Sigmoid colon (tissue), 7 donors: ENCODE measurements around the gene TCFL5. TPM values are rescaled to one million over a fixed set of nuclear protein-coding genes. Genes with fewer than 3 reads are reported as not detected.

Experiments
- DNase-seq: peaks from one replicate; pipeline ENCODE4 v3.0.0-alpha.2; 2019
- H3K27ac ChIP-seq, 4 donors: fragments of 200-600 bp; sonication (generic); one replicate each; pipeline ENCODE4 v1.5.1; 2016 to 2019; ENCODE audit warnings: mild to moderate bottlenecking in 1 of 4
- H3K27me3 ChIP-seq, 3 donors: fragments of 200-600 bp; sonication (generic); one replicate each; pipeline ENCODE4 v1.5.1; 2019; ENCODE audit warnings: mild to moderate bottlenecking in 1 of 3
- H3K36me3 ChIP-seq, 4 donors: fragments of 200-600 bp; sonication (generic); one replicate each; pipeline ENCODE4 v1.5.1; 2016 to 2019
- H3K4me1 ChIP-seq, 4 donors: fragments of 200-600 bp; sonication (generic); one replicate each; pipeline ENCODE4 v1.5.1; 2017 to 2019
- H3K4me3 ChIP-seq, 4 donors: fragments of 200-600 bp; sonication (generic); one replicate each; pipeline ENCODE4 v1.5.1; 2017 to 2019; ENCODE audit warnings: mild to moderate bottlenecking in 2 of 4, moderate library complexity in 1 of 4
- H3K9me3 ChIP-seq, 4 donors: fragments of 200-600 bp in 3 of 4; sonication (generic) in 3 of 4; one replicate each; pipeline versions ENCODE4 v1.5.1 to v1.6.1; 2013 to 2019
- CTCF ChIP-seq, 4 experiments: fragments of 450-650 bp in 3 of 4; fragments of 200-600 bp in 1 of 4; IDR thresholded peaks; one replicate each; pipeline ENCODE4 v1.5.1; 2016 to 2019; ENCODE audit warnings: antibody characterized with exemption in 4 of 4, mild to moderate bottlenecking in 3 of 4, moderate library complexity in 2 of 4
- EP300 ChIP-seq, 4 donors: sonication (generic); formaldehyde crosslinking; IDR thresholded peaks; one replicate each; pipeline ENCODE4 v1.6.1; 2017; ENCODE audit warnings: antibody characterized with exemption in 4 of 4
- POLR2A ChIP-seq, 2 donors: fragments of 450-650 bp; IDR thresholded peaks; one replicate each; pipeline ENCODE4 v1.6.1; 2016; ENCODE audit warnings: antibody characterized with exemption in 2 of 2, mild to moderate bottlenecking in 2 of 2, moderate library complexity in 2 of 2
- POLR2AphosphoS5 ChIP-seq, 4 donors: sonication (generic); formaldehyde crosslinking; IDR thresholded peaks; one replicate each; pipeline ENCODE4 v1.6.1; 2017; ENCODE audit warnings: antibody characterized with exemption in 4 of 4
- WGBS, 2 donors: extraction: QIAGEN DNeasy Blood & Tissue Kit; methylation state at CpG; one replicate each; pipeline ENCODE4 v1.1.7; 2013; 5-methylcytosine and 5-hydroxymethylcytosine counted together
- intact Hi-C: fragments of 100-400 bp; cut with DNase I; formaldehyde crosslinking; loops from one replicate; pipeline ENCODE4 v1.15.1; 2023
- polyA plus RNA-seq, 3 donors: library from polyadenylated mRNA; stranded (reverse); fragments of 200-250 nt; gene quantifications; one replicate each; pipeline ENCODE4 v1.2.3, GENCODE V29; 2013
- total RNA-seq, 4 donors: library from RNA; depleted of rRNA; stranded (reverse); fragments of >200 nt; gene quantifications; one replicate each; pipeline ENCODE4 v1.1.0, GENCODE V29; 2016
- donor health status: healthy with polysubstance abuse.
- donor health status: Bipolar disorder and iron deficiency.
- donor health status: healthy.

The TCFL5 gene
- total and polyA plus RNA-seq, 7 donors: 2.3 to 16.9 (median 8.1) TPM

DNA sequence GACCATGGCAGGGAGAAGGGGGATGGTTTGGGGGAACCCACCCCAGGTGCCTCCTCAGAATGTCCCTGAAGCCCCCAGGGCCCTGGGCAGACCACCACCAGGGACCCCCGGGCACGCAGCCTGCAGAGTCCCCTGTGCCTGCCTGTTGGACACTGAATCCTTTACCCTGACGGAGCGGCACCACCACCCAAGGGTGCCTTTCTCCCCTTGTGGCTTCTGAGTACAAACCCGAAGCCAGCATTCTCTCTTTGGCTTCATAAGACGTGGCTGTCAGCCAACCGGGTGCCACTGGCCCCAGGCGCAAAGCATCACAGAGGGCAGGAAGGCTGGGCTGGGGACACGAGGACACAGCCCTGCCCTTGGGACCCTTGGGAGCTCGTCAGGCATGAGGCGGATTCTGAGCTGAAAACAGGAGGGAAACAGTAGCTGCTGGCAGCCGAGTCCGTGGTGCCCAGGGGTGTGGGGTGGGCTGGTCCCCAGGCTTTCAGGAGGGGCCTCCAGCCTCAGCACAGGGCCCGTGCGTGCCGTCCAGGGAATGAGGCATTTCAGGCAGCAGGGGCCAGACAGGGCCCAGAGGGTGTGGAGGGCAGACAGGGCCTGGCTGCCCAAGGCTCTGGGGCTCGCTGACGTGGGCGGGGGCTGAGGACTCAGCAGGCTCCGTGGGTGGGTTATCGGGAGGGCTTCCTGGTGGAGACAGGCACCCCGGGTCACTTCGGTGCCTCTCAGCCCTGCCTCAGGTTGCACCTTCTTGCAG is 41.2 kb downstream of the TCFL5 start:
- Histone ChIP-seq H3K4me3 (no peak overlapping the region), H3K27me3 (peaks cover 25 to 49% (median 38%) of the 10 kb centered on the region in 3 donors), H3K4me1 (peaks cover 3 to 56% (median 47%) of the 10 kb centered on the region in 4 donors), H3K36me3 (no peaks in the 10 kb centered on the region), H3K9me3 (no peaks in the 10 kb centered on the region), H3K27ac (peak overlapping the region in 1 of 4 donors; percentile 4)
- no peak for TF ChIP-seq CTCF (IDR thresholded peaks at IDR 0.05)
- no peak for TF ChIP-seq EP300 (IDR thresholded peaks at IDR 0.05)
- WGBS, 2 donors: 62 to 84% methylated on average over 23 of the region's 23 CpGs
- no peak for DNase-seq
- intact Hi-C loops: no loop called here

GRCh38 chr20:62819494-62820174 is 42.0 kb downstream of the TCFL5 start:
- no peaks in the 10 kb centered on the region for H3K9me3 ChIP-seq
- intact Hi-C loops: no loop called here
- 46 to 72% methylated on average over 16 of the region's 16 CpGs for WGBS, 2 donors
- no peaks in the 10 kb centered on the region for H3K36me3 ChIP-seq
- peaks cover 32 to 56% (median 46%) of the 10 kb centered on the region in 3 donors for H3K27me3 ChIP-seq
- H3K27ac ChIP-seq: peak overlapping the region; percentile 4 to 67 (median 41)
- no peak for TF ChIP-seq POLR2AphosphoS5 (IDR thresholded peaks at IDR 0.05)
- TF ChIP-seq EP300 (IDR thresholded peaks at IDR 0.05): no peak
- TF ChIP-seq POLR2A (IDR thresholded peaks at IDR 0.05): no peak
- no peak for TF ChIP-seq CTCF (IDR thresholded peaks at IDR 0.05)
- H3K4me1 ChIP-seq: peaks cover 2 to 59% (median 47%) of the 10 kb centered on the region in 4 donors
- no peak for DNase-seq
- H3K4me3 ChIP-seq: no peak overlapping the region

- Histone ChIP-seq H3K4me3 (peak overlapping the region in 1 of 4 donors; percentile 41), H3K27me3 (peaks cover 36 to 64% (median 47%) of the 10 kb centered on the region in 3 donors), H3K27ac (peak overlapping the region; percentile 4 to 67 (median 41)), H3K9me3 (no peaks in the 10 kb centered on the region), H3K4me1 (peaks cover 0 to 51% (median 43%) of the 10 kb centered on the region in 4 donors), H3K36me3 (peaks cover 0 to 3% (median 0%) of the 10 kb centered on the region in 4 donors)
- TF ChIP-seq POLR2AphosphoS5 (IDR thresholded peaks at IDR 0.05) (no peak), EP300 (IDR thresholded peaks at IDR 0.05) (no peak), CTCF (IDR thresholded peaks at IDR 0.05) (no peak), POLR2A (IDR thresholded peaks at IDR 0.05) (no peak)
- peak; percentile 87 for DNase-seq
- WGBS, 2 donors: 6 to 25% methylated on average over 25 of the region's 25 CpGs
- intact Hi-C loops: no loop called here
Observed at GRCh38 chr20:62818592-62819493, 42.8 kb downstream of the TCFL5 start.

DNA sequence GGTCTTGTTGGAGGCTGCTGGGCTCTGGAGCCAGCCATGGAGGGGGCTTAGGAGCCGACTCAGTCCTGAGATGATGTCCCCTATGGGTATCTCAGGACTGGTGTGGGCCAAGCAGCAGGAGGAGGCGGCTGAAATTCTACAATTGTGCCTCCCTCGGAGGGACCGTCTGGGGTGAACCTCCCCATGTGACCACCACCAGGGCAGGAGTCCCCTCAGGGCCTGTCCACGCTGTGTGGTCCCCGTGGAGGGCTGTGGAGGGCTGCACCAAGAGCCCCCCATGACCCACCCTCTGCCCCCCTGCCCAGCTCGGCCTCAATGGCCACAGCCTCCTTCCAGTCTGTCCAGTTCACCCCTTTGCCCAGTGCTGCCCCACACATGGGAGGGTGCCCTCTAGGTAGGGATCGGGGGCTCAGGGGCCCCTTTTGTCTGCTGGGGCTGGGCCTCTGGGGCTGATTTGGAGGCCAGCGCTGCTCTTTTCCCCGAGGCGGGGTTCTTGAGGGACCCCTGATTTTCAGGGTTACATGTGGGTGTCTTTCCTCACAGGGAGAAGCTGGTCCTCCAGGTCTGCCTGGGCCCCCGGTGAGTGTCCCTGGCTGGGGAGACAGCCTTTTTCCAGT is 43.5 kb downstream of the TCFL5 start:
- peak overlapping the region in 3 of 4 donors; percentile 24 to 41 (median 36) for H3K4me3 ChIP-seq
- H3K4me1 ChIP-seq: peaks cover 0 to 49% (median 43%) of the 10 kb centered on the region in 4 donors
- WGBS, 2 donors: 47 to 75% methylated on average over 12 of the region's 12 CpGs
- H3K27me3 ChIP-seq: peaks cover 36 to 64% (median 47%) of the 10 kb centered on the region in 3 donors
- no peaks in the 10 kb centered on the region for H3K9me3 ChIP-seq
- DNase-seq: no peak
- peak overlapping the region; percentile 34 to 69 (median 66) for H3K27ac ChIP-seq
- TF ChIP-seq CTCF (IDR thresholded peaks at IDR 0.05) (no peak), EP300 (IDR thresholded peaks at IDR 0.05) (no peak), POLR2AphosphoS5 (IDR thresholded peaks at IDR 0.05) (no peak), POLR2A (IDR thresholded peaks at IDR 0.05) (no peak)
- intact Hi-C loops: no loop called here
- peaks cover 0 to 9% (median under 1%) of the 10 kb centered on the region in 4 donors for H3K36me3 ChIP-seq
